SK-N-SH (cell line): ENCODE results near the gene NAPB. TPM values are rescaled to one million over a fixed set of nuclear protein-coding genes. Genes with fewer than 3 reads are reported as not detected.

Source experiments
- CTCF ChIA-PET: fragments of 300-600, 350-600 bp; formaldehyde crosslinking; extraction: SDS; loops from one replicate; lab custom pipeline; 2021; lab: Yijun Ruan, JAX
- POLR2A ChIA-PET: fragments of 350-600 bp; sonication (Branson Sonifier 250); formaldehyde crosslinking; extraction: SDS; loops from one replicate; lab custom pipeline; 2020; ENCODE audit warnings: antibody characterized with exemption, inconsistent platforms; lab: Yijun Ruan, JAX
- DNase-seq: peaks from one replicate; pipeline ENCODE4 v3.0.0; 2012
- H2AFZ ChIP-seq: fragments of 200-600 bp; sonication (generic); 2 replicates; pipeline ENCODE4 v1.8.1; 2016; ENCODE audit warnings: antibody characterized with exemption, mild to moderate bottlenecking, low read depth
- H3F3A ChIP-seq: fragments of 200-600 bp; sonication (generic); replicated peaks from 2 replicates; pipeline ENCODE3; 2016; ENCODE audit warnings: antibody characterized with exemption, mild to moderate bottlenecking; ENCODE audit not compliant: insufficient read depth
- H3K27ac ChIP-seq, 2 experiments: fragments of 200-500 bp in 1 of 2; fragments of 200-600 bp in 1 of 2; sonication (Bioruptor generic) in 1 of 2; sonication (generic), shearing (Covaris generic) in 1 of 2; 2 replicates each; pipeline versions ENCODE4 v1.5.1 to v1.6.1; 2014 to 2016; ENCODE audit warnings: low read depth in 2 of 2, inconsistent platforms in 1 of 2, low read length in 1 of 2, mild to moderate bottlenecking in 1 of 2, mixed read lengths in 1 of 2
- H3K27me3 ChIP-seq: fragments of 200-600 bp; sonication (generic), shearing (Covaris generic); 2 replicates; pipeline ENCODE4 v1.6.1; 2016; ENCODE audit warnings: mixed run types; ENCODE audit not compliant: insufficient read depth
- H3K36me3 ChIP-seq, 2 experiments: fragments of 200-500 bp in 1 of 2; fragments of 200-600 bp in 1 of 2; sonication (Bioruptor generic) in 1 of 2; sonication (generic) in 1 of 2; replicated peaks in 1 of 2; 2 replicates each; pipeline versions ENCODE3 to v1.5.1; 2014 to 2016; ENCODE audit warnings: low read length in 1 of 2, mild to moderate bottlenecking in 1 of 2; ENCODE audit not compliant: insufficient read depth in 2 of 2, control insufficient read depth in 1 of 2
- H3K4me1 ChIP-seq, 2 experiments: fragments of 200-500 bp in 1 of 2; fragments of 200-600 bp in 1 of 2; sonication (Bioruptor generic) in 1 of 2; sonication (generic), shearing (Covaris generic) in 1 of 2; 2 replicates each; pipeline versions ENCODE4 v1.5.1 to v1.6.1; 2014 to 2016; ENCODE audit warnings: low read depth in 1 of 2, low read length in 1 of 2, mixed run types in 1 of 2; ENCODE audit not compliant: insufficient read depth in 2 of 2, control insufficient read depth in 1 of 2
- H3K4me2 ChIP-seq: fragments of 200-600 bp; sonication (generic), shearing (Covaris generic); 2 replicates; pipeline ENCODE4 v1.6.1; 2017; ENCODE audit warnings: mixed run types
- H3K4me3 ChIP-seq, 2 experiments: fragments of 200-500 bp in 1 of 2; fragments of 200-600 bp in 1 of 2; sonication (Bioruptor generic) in 1 of 2; sonication (generic), shearing (Covaris generic) in 1 of 2; 2 replicates each; pipeline versions ENCODE4 v1.5.1 to v1.8.1; 2014 to 2016; ENCODE audit warnings: low read depth in 2 of 2, inconsistent platforms in 1 of 2, low read length in 1 of 2, mild to moderate bottlenecking in 1 of 2, mixed read lengths in 1 of 2, moderate library complexity in 1 of 2
- H3K79me2 ChIP-seq: fragments of 200-600 bp; sonication (generic); 2 replicates; pipeline ENCODE4 v1.8.1; 2017; ENCODE audit warnings: mild to moderate bottlenecking; ENCODE audit not compliant: insufficient read depth
- H3K9ac ChIP-seq: fragments of 200-600 bp; sonication (generic); 2 replicates; pipeline ENCODE4 v1.6.1; 2017; ENCODE audit warnings: mixed run types
- H3K9me2 ChIP-seq: fragments of 200-600 bp; sonication (generic); 2 replicates; pipeline ENCODE4 v1.6.1; 2017; ENCODE audit warnings: mixed run types
- H3K9me3 ChIP-seq: fragments of 200-600 bp; sonication (generic); 2 replicates; pipeline ENCODE4 v1.6.1; 2017; ENCODE audit warnings: mixed run types, mild to moderate bottlenecking, moderate library complexity
- H4K20me1 ChIP-seq: fragments of 200-600 bp; sonication (generic); 2 replicates; pipeline ENCODE4 v1.6.1; 2017; ENCODE audit warnings: mild to moderate bottlenecking, mixed run types; ENCODE audit not compliant: insufficient read depth
- CTCF ChIP-seq: fragments of 200-600 bp; sonication (generic); IDR thresholded peaks from 2 replicates; pipeline ENCODE4 v1.6.1; 2017; ENCODE audit warnings: antibody characterized with exemption, mild to moderate bottlenecking, moderate library complexity
- FOSL2 ChIP-seq: IDR thresholded peaks from 2 replicates; pipeline ENCODE4 v1.4.0; 2012; ENCODE audit warnings: low read depth, mild to moderate bottlenecking, moderate library complexity, borderline replicate concordance
- FOXM1 ChIP-seq: IDR thresholded peaks from 2 replicates; pipeline ENCODE4 v1.4.0; 2012; ENCODE audit warnings: low read depth, mild to moderate bottlenecking
- GATA2 ChIP-seq: sonication (generic); formaldehyde crosslinking; IDR thresholded peaks from 2 replicates; pipeline ENCODE4 v1.5.0; 2020; ENCODE audit warnings: mild to moderate bottlenecking, missing genetic modification reagents
- IRF3 ChIP-seq: fragments of 150-350 bp; IDR thresholded peaks from 2 replicates; pipeline ENCODE4 v1.6.1; 2016; ENCODE audit warnings: mild to moderate bottlenecking, low read depth, low read length
- JUND ChIP-seq: IDR thresholded peaks from 2 replicates; pipeline ENCODE4 v1.4.0; 2012
- TAF1 ChIP-seq: IDR thresholded peaks from 2 replicates; pipeline ENCODE4 v1.6.1; 2012; ENCODE audit warnings: low read depth, mild to moderate bottlenecking, low read length, moderate library complexity, borderline replicate concordance
- WGBS: methylation state at CpG from one replicate; pipeline ENCODE4 v1.1.6; 2017; ENCODE audit warnings: low lambda C conversion rate; 5-methylcytosine and 5-hydroxymethylcytosine counted together
- polyA plus RNA-seq, 3 experiments: library from polyadenylated mRNA; depleted of rRNA; stranded (reverse); fragments of >200 nt; gene quantifications; 2 replicates each; pipeline ENCODE4 v1.2.3, GENCODE V29; 2012

The NAPB gene
- polyA plus RNA-seq, 1 of the 3 experiments (the other 2 are of a cell fraction), result 3.0 TPM

GRCh38 chr20:23367770-23368169, 53.5 kb downstream of the NAPB start:
- Histone ChIP-seq H3F3A (peaks cover 17% of the 10 kb centered on the region), H3K9me3 (no peaks in the 10 kb centered on the region), H3K4me1 (peaks cover 9 to 21% of the 10 kb centered on the region in 2 experiments; a peak in 3 of 4 replicates), H3K4me2 (no peak overlapping the region), H3K9me2 (no peaks in the 10 kb centered on the region), H3K36me3 (peaks cover 65 to 80% of the 10 kb centered on the region in 2 experiments), H3K9ac (no peak overlapping the region), H3K79me2 (peaks cover 66% of the 10 kb centered on the region), H3K4me3 (no peak overlapping the region), H3K27ac (no peak overlapping the region), H4K20me1 (peaks cover 55% of the 10 kb centered on the region), H3K27me3 (no peaks in the 10 kb centered on the region), H2AFZ (no peak overlapping the region)
- no peak for TF ChIP-seq IRF3
- TF ChIP-seq FOSL2, result peak; percentile 28; the same call in 1 of the 2 replicates
- TF ChIP-seq FOXM1, result no peak
- TF ChIP-seq JUND, result 0 out of 2 replicates have a peak, but pooled peaks have one; percentile 8
- ChIA-PET CTCF (interaction anchor here (0.7 to 1.6 kb wide), 2 partner anchors 50 to 176 kb away, joined by 3 to 4 read pairs; no protein-coding TSS in a partner anchor), POLR2A (no interaction called here)
- DNase-seq, result no peak

GRCh38 chr20:23366384-23366783, 54.9 kb downstream of the NAPB start:
- CTCF ChIA-PET, result no interaction called here

More at GRCh38 chr20:23366384-23366783, 54.9 kb downstream of the NAPB start:
- Histone ChIP-seq H3K4me3 (no peak overlapping the region; a peak in 1 of 4 replicates), H3K4me2 (no peak overlapping the region)
- WGBS, result 50% methylated on average over 1 of the region's 1 CpG
- no peak for TF ChIP-seq CTCF
- no peak for TF ChIP-seq TAF1
- no peak for TF ChIP-seq GATA2
- TF ChIP-seq, all 33 proteins: peak for 0
- Histone ChIP-seq H3K27me3 (no peaks in the 10 kb centered on the region), H3K79me2 (peaks cover 70% of the 10 kb centered on the region), H3K9me3 (no peaks in the 10 kb centered on the region), H2AFZ (no peak overlapping the region), H3K9ac (no peak overlapping the region), H3K4me1 (peaks cover 11 to 21% of the 10 kb centered on the region in 2 experiments; a peak in 3 of 4 replicates), H3F3A (peaks cover 17% of the 10 kb centered on the region), H4K20me1 (peaks cover 58% of the 10 kb centered on the region), H3K27ac (no peak overlapping the region), H3K36me3 (peaks cover 51 to 66% of the 10 kb centered on the region in 2 experiments), H3K9me2 (no peaks in the 10 kb centered on the region)
- no peak for DNase-seq
- POLR2A ChIA-PET, result no interaction called here
